ENCODE data around the gene AGTR1.

DNA sequence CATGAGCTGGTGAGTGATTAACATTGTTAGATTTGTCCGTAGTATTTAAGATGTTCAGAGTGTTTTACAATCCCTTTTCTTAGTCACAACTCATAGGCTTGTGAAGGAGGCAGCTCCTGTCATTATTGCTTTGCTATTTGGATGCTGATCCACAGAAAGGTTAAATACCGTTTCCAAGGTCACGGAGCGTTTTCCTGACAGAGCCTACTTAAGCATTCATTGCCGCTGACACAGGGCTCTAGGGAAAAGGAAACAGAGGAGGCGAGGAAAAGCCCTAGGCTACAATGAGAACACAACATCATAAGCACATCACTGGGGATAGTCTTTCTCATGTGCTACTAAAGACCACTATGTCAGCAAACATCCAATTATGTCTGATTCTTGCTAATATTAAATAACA lies 91.4 kb downstream of the AGTR1 start:
- TF ChIP-seq EZH2 (IDR thresholded peaks at IDR 0.05; ENCODE audit: low read length), result no peak
- TF ChIP-seq, protein P1, sequence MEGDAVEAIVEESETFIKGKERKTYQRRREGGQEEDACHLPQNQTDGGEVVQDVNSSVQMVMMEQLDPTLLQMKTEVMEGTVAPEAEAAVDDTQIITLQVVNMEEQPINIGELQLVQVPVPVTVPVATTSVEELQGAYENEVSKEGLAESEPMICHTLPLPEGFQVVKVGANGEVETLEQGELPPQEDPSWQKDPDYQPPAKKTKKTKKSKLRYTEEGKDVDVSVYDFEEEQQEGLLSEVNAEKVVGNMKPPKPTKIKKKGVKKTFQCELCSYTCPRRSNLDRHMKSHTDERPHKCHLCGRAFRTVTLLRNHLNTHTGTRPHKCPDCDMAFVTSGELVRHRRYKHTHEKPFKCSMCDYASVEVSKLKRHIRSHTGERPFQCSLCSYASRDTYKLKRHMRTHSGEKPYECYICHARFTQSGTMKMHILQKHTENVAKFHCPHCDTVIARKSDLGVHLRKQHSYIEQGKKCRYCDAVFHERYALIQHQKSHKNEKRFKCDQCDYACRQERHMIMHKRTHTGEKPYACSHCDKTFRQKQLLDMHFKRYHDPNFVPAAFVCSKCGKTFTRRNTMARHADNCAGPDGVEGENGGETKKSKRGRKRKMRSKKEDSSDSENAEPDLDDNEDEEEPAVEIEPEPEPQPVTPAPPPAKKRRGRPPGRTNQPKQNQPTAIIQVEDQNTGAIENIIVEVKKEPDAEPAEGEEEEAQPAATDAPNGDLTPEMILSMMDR (optimal IDR thresholded peaks at IDR 0.05 in 1 of 3, IDR thresholded peaks at IDR 0.05 in 1 of 3, conservative IDR thresholded peaks at IDR 0.05 in 1 of 3; ENCODE audit: extremely low read depth in 1 of 3, insufficient read depth in 2 of 3, low read length in 3 of 3), result no peak
